Measurements from ENCODE around the gene DUS1L.
A peak's percentile ranks its signal among the peaks of the same experiment; 100 is the strongest.

The DUS1L gene

DNA sequence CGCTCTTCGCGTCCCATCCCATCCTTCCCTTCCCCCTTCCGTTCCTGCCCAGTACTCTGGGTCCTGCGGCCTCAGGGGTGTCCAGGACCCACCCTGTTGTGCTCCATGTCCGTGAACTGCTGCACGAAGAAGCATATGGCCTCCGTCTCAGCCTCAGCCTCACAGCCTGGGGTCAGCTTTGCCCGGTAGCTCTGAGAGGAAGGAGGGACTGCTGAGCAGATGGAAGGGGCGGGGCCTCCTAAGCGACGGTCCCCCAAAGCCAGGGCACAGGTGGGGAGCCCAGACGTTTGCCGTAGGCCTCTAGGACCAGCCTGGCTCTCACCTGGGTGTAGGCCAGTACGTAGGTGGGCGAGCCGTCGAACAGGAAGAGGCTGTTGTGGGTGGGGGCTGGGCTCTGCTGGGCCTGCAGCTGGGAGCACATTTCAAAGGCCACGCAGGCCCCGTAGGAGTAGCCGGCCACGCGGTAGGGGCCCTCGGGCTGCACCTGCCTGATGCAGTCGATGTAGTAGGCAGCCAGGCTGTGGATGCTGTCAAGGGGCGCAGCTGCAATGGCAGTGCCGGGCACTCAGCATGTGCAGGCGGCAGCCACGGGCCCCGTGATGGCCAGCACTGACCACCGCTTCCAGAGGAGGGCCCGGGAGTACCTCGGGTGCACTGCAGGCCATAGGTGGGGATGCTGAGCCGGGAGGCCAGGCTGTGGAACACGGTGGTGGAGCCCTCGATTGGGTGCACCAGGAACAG is 14.6 kb upstream of the DUS1L start:
- intact Hi-C loops (cut with DNase I), result no loop called here
- DNase-seq, result no peak

DNA sequence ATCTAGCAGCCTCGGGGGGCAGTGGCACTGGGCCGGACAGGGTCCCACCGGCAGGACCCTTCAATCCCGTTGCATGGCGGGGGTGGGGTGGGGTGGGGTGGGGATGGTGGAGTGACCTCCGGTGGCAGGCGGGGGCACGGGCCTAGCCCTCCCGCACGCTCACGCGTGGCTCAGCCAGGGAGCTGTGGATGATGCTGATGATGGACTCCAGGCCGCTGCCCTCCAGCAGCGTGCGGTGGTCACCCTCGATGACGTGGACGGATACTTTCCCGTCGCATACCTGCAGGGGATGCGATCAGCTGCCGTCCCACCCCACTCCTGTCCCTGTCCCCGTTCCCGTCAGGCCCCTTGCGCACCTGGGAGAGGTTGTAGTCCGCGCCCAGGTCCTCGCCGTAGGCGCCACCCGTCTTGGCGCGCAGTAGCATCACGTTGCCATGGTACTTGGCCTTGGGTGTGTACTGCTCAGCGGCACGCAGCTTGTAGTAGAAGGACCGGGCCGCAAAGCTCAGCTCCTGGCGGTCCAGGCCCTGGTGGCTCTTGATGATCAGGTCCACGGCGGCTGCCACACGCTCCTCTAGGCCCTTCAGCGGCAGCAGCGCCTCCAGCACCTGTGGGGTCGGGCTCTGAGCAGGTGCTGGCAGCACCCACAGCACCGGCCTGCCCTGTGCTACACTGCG is 13.5 kb upstream of the DUS1L start:
- no peak for DNase-seq
- intact Hi-C loops (cut with DNase I), result no loop called here

DNA sequence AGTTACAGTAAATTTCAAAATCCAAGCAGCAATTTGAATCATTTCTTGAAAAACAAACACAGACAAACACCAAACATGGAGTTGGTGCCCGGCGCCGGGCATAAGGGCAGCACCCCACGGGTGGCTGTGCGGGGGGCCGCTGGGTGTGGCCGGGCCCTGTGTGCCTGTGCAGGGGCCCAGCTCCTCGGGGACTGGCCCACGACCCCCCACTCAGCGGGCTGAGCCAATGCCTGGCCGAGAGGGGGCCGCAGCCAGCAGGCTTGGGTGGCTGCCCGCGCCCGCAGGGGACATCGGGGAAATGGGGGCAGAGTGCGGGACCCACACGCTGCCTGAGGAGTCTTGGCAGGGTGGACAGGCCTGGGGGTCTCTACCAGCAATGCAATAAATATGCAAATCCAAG is 12.8 kb upstream of the DUS1L start:
- no peak for DNase-seq
- intact Hi-C loops (cut with DNase I), result no loop called here

DNA sequence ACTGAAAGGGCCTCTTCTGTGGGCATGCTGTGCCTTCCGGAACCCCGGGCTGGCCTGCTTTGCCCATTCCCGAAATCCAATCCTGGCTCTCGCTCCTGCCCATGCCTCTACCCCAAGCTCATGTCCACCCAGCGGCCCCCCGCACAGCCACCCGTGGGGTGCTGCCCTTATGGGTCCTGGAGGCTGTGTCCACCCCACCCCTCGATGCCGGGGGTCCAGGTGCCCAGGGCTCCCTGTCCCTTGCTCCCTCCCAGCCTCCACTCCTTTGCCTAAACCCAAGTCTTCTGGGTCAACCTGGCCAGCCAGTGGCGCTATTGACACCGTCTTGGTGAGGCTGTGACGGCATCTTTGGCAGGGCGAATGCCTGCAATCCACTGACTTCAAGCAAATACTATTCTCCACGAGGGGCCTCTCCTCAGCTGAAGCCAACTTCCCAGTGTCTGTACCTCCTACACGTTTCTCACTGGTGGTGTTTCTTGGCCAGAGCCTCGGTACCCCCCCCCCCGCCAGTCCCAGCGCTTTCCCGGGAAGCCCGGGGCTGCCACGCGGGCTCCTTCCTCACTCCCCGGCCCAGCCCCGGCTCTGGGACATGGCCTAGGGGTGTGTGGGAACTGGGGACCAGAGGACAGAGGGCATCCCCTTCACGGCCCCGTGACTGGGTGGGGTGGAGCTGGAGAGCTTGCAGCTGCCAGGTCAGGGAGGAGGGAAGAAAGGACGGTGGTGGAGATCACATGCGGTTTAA is 12.2 kb upstream of the DUS1L start:
- intact Hi-C loops (cut with DNase I), result no loop called here
- peak in 6 of 10 donors; percentile 28 to 94 (median 58) for DNase-seq

- intact Hi-C loops (cut with DNase I), result no loop called here
- no peak for DNase-seq
Observed at GRCh38 chr17:82076785-82077591, 11.4 kb upstream of the DUS1L start.

GRCh38 chr17:82076018-82076784 is 10.6 kb upstream of the DUS1L start:
- intact Hi-C loops (cut with DNase I), result no loop called here
- DNase-seq, result no peak

DNA sequence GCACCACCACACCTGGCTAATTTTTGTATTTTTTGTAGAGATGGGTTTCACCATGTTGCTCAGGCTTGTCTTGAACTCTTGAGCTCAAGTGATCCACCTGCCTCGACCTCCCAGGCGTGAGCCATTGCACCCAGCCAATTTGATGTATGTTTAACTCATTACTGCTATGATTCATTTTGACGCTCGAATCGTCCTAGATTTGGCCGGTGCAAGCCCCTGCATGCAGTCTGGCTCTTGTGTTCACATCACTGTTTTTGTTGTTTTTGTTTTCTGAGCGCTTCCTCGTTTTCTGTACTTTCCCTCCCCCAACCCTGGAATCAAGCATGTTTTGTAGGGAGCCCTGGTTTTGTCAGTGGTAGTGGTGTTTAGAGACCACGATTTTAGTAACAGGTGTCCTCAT is 7.8 kb upstream of the DUS1L start:
- no peak for DNase-seq
- intact Hi-C loops (cut with DNase I), result no loop called here

DNA sequence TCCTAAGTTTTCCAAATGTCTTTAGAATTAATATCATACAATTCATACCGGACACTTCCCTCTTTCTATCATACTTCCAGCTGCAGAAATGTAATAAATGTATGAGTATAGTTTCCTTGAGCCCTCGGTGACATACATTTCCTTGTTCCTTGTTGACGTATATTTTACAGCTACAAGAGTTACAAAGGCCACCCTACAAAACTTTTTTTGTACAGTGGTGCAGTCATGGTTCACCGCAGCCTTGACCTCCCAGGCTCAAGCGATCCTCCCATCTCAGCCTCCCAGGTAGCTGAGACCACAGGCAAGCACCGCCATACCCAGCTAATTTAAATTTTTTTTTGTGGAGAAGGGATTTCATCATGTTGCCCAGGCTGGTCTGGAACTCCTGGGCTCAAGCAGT is 7.2 kb upstream of the DUS1L start:
- no peak for DNase-seq
- intact Hi-C loops (cut with DNase I), result no loop called here

DNA sequence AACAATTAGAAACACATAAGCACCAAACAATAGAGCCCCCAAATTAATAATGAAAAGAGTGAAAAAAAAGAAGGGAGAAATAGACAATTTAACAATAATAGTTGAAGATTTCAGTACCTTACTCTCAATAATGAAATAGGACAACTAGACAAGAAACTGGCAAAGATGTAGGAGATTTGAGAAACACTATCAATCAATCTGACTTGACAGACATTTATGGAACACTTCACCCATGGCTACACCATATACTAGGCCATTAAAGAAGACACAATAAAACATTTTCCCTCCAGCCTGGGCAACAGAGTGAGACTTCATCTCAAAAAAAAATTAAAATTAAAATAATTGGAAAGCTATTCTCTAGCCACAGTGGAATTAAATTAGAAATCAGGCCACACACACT is 5.0 kb upstream of the DUS1L start:
- intact Hi-C loops (cut with DNase I), result no loop called here
- DNase-seq, result no peak

DNA sequence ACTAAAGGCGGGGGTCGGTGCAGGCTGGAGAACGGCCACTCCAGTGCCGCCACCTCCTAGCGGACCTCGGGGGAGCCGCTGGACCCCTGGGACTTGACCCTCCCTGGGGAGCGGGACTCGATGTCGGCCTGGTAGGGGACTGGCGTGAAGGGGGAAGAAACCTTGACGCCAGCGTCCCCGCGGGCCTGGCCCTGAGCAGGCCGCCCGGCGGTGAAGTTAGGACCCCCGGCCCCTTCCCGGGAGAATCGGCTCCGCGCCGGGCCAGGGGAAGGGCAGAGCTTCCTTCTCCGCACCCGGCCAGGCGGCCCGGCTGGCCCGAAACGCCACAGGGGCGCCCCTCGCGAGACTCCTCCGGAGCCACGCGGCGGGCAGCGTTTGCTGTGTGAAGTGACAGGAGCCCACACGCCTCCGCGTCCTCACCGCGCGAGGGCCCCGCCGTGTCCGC is 389 bp downstream of the DUS1L start:
- DNase-seq, result peak in 2 of 10 donors; percentile 73 to 75
- intact Hi-C loops (cut with DNase I), result loop anchor here (1.0 kb wide), 1 partner anchor 13 kb away; no protein-coding TSS in a partner anchor

- peak in 1 of 10 donors; percentile 77 for DNase-seq
- intact Hi-C loops (cut with DNase I), result loop anchor here (1.0 kb wide), 1 partner anchor 12 kb away; no protein-coding TSS in a partner anchor
Observed at GRCh38 chr17:82064433-82065192, 991 bp downstream of the DUS1L start.

DNA sequence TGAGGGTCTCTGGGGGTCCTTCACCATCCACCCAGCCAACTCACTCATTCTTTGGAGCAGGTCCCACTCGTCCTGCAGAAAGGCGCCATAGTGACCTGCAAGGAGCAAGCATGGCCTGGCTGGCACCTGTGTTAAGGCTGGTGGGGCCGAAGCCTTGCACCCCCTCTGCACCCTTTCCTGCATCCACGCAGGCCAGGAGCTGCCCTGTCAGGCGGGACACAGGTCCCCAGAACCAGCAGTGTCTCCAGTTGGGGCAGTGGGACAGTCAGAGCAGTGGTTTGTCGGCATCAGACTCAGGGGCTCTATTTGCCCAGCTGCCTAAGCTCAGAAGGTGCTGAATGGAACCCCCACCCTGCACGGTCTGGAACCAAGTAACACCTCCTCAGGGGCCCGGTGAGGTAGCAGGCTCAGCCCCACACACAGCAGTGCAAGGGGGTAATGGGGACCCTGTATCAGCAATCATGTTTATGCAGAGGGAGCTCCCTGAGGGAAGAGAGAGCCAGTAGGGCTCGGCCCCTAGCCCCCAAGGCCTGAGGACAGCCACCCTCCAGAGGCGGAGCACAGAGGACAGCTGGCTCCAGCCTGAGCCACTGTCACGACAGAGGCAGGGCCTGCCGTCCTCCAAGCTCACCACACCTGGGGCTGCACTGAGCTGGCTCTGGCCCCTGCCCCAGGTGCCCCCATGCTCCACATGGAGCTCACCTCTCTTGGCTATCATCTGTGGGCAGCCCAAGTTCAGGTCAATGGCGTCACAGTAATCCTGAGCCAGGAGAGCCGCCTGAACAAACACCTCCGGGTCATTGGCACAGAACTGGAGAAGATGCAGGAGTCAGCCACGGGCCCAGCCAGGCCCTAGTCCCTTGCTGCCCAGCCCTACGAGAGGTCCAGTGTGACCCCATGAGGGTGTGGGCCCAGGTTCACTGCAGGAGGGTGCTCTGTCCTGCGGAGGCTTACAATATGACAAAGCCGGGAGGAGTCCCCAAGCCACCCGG is 1.9 kb downstream of the DUS1L start:
- peak in 2 of 10 donors; percentile 1 to 56 for DNase-seq
- intact Hi-C loops (cut with DNase I), result no loop called here

DNA sequence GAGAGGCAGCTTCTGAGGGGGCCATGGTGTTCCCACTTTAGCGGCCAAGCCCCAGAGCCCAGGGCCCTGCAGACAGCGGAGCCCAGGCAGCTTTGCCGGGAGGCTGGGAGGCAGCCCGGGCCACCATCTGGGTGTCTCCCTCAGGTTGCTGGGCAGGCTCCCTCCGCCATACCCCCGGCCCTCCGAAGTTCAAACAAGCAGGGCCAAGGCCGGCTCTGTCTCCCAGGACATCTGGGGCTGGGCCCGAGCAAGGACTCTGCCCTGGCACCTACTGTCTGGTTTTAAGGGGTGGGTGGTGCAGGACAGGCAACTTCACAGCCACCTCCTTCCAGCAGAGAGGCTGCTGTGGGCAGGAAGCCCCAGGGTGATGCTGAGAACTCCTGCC is 2.6 kb downstream of the DUS1L start:
- DNase-seq, result peak in 2 of 10 donors; percentile 2 to 65
- intact Hi-C loops (cut with DNase I), result no loop called here

DNA sequence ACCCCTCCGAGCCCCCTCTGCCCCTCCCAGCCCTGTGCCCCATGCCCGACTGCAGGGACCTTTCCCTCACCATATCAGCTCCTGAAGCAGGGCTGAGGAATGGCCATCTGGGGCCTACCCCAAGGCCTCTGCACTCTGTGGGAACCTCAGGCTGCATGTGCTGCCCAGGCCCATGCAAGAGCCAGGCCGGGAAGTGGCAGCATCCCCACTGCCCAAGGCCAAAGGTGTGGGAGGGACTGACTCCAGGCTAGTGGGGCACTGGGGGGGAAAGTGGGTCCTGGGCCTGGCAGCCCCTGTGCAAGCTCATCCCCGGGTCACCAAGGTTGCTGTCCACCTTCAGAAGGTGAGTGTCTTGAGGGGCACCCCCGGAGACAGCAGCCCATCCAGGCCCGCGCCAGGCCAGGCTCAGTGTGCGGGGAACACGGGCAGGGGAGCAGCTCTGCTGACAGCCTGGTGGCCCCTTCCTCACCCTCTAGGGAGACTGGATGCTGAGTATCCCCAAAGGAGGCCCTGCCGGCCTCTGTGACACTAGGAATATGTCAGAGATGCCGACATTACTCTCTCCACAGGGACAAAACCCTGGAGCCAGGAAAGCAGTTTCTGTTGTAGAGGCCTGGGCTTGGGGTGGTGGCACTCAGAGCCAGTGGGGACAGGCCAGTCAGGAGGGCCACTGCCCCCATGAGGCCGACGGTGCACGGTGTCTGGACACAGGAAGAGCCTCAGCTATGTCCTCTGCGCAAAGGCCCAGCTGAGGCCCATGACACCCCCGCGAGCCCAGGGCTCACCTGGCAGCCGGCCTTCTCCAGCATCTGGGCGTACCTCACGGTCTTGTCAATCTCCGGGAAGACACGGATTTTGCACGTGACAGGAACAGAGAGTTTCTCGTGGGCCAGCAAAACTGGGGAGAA is 3.3 kb downstream of the DUS1L start:
- peak in 2 of 10 donors; percentile 5 to 81 for DNase-seq
- intact Hi-C loops (cut with DNase I), result no loop called here

GRCh38 chr17:82061047-82061925 is 4.3 kb downstream of the DUS1L start:
- peak in 1 of 10 donors; percentile 81 for DNase-seq
- intact Hi-C loops (cut with DNase I), result no loop called here

DNA sequence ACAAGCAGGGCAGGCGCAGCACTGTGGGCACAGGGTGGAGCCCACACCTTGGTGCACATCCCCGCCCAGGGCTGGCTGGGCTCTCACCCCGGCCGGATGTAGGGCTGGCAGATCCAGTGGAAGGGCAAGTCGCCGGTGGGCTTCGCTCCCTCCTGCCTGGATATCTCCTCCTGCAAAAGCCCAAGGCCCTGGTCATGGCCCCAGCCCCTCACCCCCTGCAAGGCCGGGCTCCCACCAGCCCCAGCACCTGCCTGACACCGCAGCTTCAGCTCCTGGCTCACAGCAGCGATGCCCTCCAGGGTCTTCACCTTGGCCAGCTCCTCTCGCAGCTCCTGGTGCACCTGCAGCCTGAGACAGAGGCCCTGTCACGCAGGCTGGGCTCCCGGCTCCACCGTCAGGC is 5.0 kb downstream of the DUS1L start:
- intact Hi-C loops (cut with DNase I), result no loop called here
- peak in 1 of 10 donors; percentile 82 for DNase-seq
